Loucy (cell line): ENCODE measurements around the gene FETUB.
"Not testable (repeated sequence)": the region's sequence is repeated elsewhere in the genome, so short reads cannot be mapped to it uniquely, and the experiment has no call there.

Experiments used
- H2AFZ ChIP-seq: fragments of 200-600 bp; sonication (generic); 2 replicates; pipeline ENCODE4 v1.6.0; 2016; ENCODE audit warnings: antibody characterized with exemption, mild to moderate bottlenecking, low read length, moderate library complexity
- H3F3A ChIP-seq: fragments of 200-600 bp; 2 replicates; pipeline ENCODE4 v1.6.0; 2016; ENCODE audit warnings: antibody characterized with exemption, low read depth, mild to moderate bottlenecking
- H3K27me3 ChIP-seq: fragments of 200-600 bp; sonication (generic); 2 replicates; pipeline ENCODE4 v1.6.1; 2014; ENCODE audit warnings: low read length, mild to moderate bottlenecking; ENCODE audit not compliant: insufficient read depth, poor library complexity, severe bottlenecking
- H3K36me3 ChIP-seq: fragments of 200-600 bp; sonication (generic); 2 replicates; pipeline ENCODE4 v1.6.1; 2016; ENCODE audit warnings: low read length; ENCODE audit not compliant: insufficient read depth
- H3K4me1 ChIP-seq: fragments of 200-600 bp; sonication (generic); 2 replicates; pipeline ENCODE4 v1.5.1; 2014; ENCODE audit warnings: low read length, mild to moderate bottlenecking; ENCODE audit not compliant: insufficient read depth, poor library complexity, severe bottlenecking
- H3K4me2 ChIP-seq: fragments of 200-600 bp; sonication (generic); 2 replicates; pipeline ENCODE4 v1.6.0; 2014; ENCODE audit warnings: antibody characterized with exemption, low read length, low read depth, mild to moderate bottlenecking; ENCODE audit not compliant: poor library complexity, severe bottlenecking
- H3K4me3 ChIP-seq: fragments of 200-600 bp; sonication (generic); 2 replicates; pipeline ENCODE4 v1.5.1; 2014; ENCODE audit warnings: low read length, mild to moderate bottlenecking, mixed read lengths; ENCODE audit not compliant: poor library complexity, severe bottlenecking
- H3K79me2 ChIP-seq: fragments of 200-600 bp; sonication (generic); 2 replicates; pipeline ENCODE4 v1.6.1; 2014; ENCODE audit warnings: low read length; ENCODE audit not compliant: insufficient read depth
- H3K9ac ChIP-seq: fragments of 200-600 bp; sonication (generic); 2 replicates; pipeline ENCODE4 v1.6.0; 2014; ENCODE audit warnings: mild to moderate bottlenecking, low read depth, low read length, moderate library complexity; ENCODE audit not compliant: poor library complexity, severe bottlenecking
- H3K9me2 ChIP-seq: fragments of 200-600 bp; sonication (generic); replicated peaks from 2 replicates; pipeline ENCODE4 v1.6.1; 2016; ENCODE audit warnings: low read depth, low read length, mixed read lengths
- H3K9me3 ChIP-seq: fragments of 200-600 bp; sonication (generic); 2 replicates; pipeline ENCODE4 v1.6.1; 2014; ENCODE audit warnings: mild to moderate bottlenecking, antibody characterized with exemption, low read length, low read depth; ENCODE audit not compliant: insufficient read depth
- H4K20me1 ChIP-seq: fragments of 200-600 bp; sonication (generic); 2 replicates; pipeline ENCODE4 v1.6.0; 2014; ENCODE audit warnings: antibody characterized with exemption, low read length, mild to moderate bottlenecking; ENCODE audit not compliant: insufficient read depth, poor library complexity, severe bottlenecking
- CTCF ChIP-seq: fragments of 200-600 bp; sonication (generic); conservative IDR thresholded peaks from 2 replicates; pipeline ENCODE4 v1.5.1; 2014; ENCODE audit warnings: mild to moderate bottlenecking, antibody characterized with exemption, low read length
- EZH2phosphoT487 ChIP-seq: fragments of 200-600 bp; IDR thresholded peaks from 2 replicates; pipeline ENCODE4 v1.6.1; 2018; ENCODE audit warnings: antibody characterized with exemption, mild to moderate bottlenecking, moderate library complexity, borderline replicate concordance

Gene FETUB

GRCh38 chr3:186630950-186631641 lies 9.1 kb upstream of the FETUB start:
- H3K4me2 ChIP-seq = no peak overlapping the region
- H3F3A ChIP-seq = no peaks in the 10 kb centered on the region
- no peaks in the 10 kb centered on the region for H3K27me3 ChIP-seq

GRCh38 chr3:186633481-186633880 lies 6.7 kb upstream of the FETUB start:
- Histone ChIP-seq H2AFZ (no peak overlapping the region), H3K4me2 (no peak overlapping the region), H3F3A (no peaks in the 10 kb centered on the region), H3K9ac (no peak overlapping the region), H3K9me3 (no peaks in the 10 kb centered on the region), H3K4me1 (no peaks in the 10 kb centered on the region), H3K79me2 (no peaks in the 10 kb centered on the region), H3K4me3 (no peak overlapping the region), H4K20me1 (no peaks in the 10 kb centered on the region), H3K36me3 (no peaks in the 10 kb centered on the region), H3K27me3 (no peaks in the 10 kb centered on the region), H3K9me2 (no peaks in the 10 kb centered on the region)
- TF ChIP-seq CTCF = no peak
- no peak for TF ChIP-seq EZH2phosphoT487

More at GRCh38 chr3:186630950-186631641, 9.1 kb upstream of the FETUB start:
- Histone ChIP-seq H3K9ac (no peak overlapping the region), H3K4me1 (no peaks in the 10 kb centered on the region), H3K9me2 (no peaks in the 10 kb centered on the region), H3K9me3 (no peaks in the 10 kb centered on the region), H3K4me3 (no peak overlapping the region), H4K20me1 (no peaks in the 10 kb centered on the region), H3K79me2 (no peaks in the 10 kb centered on the region), H2AFZ (no peak overlapping the region), H3K36me3 (no peaks in the 10 kb centered on the region)
- no peak for TF ChIP-seq EZH2phosphoT487
- TF ChIP-seq CTCF = no peak

DNA sequence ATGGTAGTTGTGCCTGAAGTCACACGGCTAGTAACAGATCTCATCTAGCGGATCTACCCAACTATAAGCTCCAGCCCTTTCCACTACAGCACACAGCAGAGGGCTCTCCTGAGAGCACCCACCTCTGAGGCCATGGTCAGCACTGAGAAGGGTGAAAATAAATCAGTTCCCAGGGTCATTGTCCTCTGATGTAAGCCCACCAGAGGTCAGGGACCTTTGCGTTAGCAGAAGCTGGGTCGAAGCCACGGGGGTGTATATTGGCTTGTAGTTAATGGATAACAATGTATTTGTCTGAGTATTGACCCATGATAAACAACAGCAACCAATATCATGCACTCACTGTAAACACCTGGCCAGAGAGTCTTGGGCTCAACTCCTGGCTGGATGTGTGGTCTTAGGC lies 6.0 kb upstream of the FETUB start:
- not testable (repeated sequence) for H3K4me1 ChIP-seq, H3K27me3 ChIP-seq, H3F3A ChIP-seq, H3K9me2 ChIP-seq, H3K79me2 ChIP-seq, H3K9me3 ChIP-seq, H2AFZ ChIP-seq, H3K4me2 ChIP-seq, H3K4me3 ChIP-seq, H3K9ac ChIP-seq, H4K20me1 ChIP-seq, H3K36me3 ChIP-seq

DNA sequence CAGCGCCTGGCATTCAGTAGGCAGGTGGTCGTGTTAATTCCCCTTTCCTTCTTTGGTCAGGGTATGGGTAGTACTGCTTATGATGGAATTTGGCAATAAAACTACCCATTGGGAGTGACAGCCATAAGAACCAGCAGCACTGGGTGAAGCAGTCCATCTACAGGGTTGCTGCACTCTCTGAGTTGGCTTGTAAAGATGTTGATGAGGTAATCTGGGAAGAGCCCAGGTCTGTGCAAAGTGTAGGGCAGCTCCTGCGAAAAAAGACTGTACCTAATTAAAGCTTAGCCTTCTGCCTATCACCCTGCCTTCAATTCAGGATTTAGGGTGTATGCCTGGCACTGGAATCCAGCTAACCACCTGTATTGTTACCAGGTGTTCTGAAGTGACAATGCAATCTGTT lies 4.7 kb upstream of the FETUB start:
- Histone ChIP-seq H3K27me3 (no peaks in the 10 kb centered on the region), H3K4me3 (no peak overlapping the region), H3K4me2 (no peak overlapping the region), H3K9ac (no peak overlapping the region), H3K9me3 (no peaks in the 10 kb centered on the region), H3K79me2 (no peaks in the 10 kb centered on the region), H4K20me1 (no peaks in the 10 kb centered on the region), H3K36me3 (no peaks in the 10 kb centered on the region), H3K9me2 (no peaks in the 10 kb centered on the region), H3F3A (no peaks in the 10 kb centered on the region), H3K4me1 (no peaks in the 10 kb centered on the region), H2AFZ (no peak overlapping the region)
- TF ChIP-seq EZH2phosphoT487 = no peak
- no peak for TF ChIP-seq CTCF
